Coronary artery (tissue), 2 donors: ENCODE results near the gene TRIM2.
A peak's percentile ranks its signal among the peaks of the same experiment; 100 is the strongest.

Experiments used
- DNase-seq: peaks from one replicate; pipeline ENCODE4 v3.0.0-alpha.2; 2017; ENCODE audit warnings: low spot score
- H3K27ac ChIP-seq, 2 donors: fragments of 200-600 bp; sonication (generic); one replicate each; pipeline ENCODE4 v1.5.1; 2016 to 2019
- H3K4me3 ChIP-seq: fragments of 200-600 bp; sonication (generic); 2 replicates; pipeline ENCODE4 v1.5.1; 2016; ENCODE audit warnings: mild to moderate bottlenecking, moderate library complexity
- CTCF ChIP-seq: fragments of 200-600 bp; sonication (generic); IDR thresholded peaks from one replicate; pipeline ENCODE4 v1.5.1; 2019; ENCODE audit warnings: antibody characterized with exemption

Gene TRIM2

GRCh38 chr4:153205757-153206156 lies 1.5 kb downstream of the TRIM2 start:
- H3K27ac ChIP-seq: no peak overlapping the region
- no peak for DNase-seq
- H3K4me3 ChIP-seq: no peak overlapping the region
- no peak for TF ChIP-seq CTCF

GRCh38 chr4:153206534-153206933 lies 2.3 kb downstream of the TRIM2 start:
- DNase-seq: no peak
- no peak for TF ChIP-seq CTCF
- no peak overlapping the region for H3K27ac ChIP-seq
- no peak overlapping the region for H3K4me3 ChIP-seq

GRCh38 chr4:153207027-153207426 lies 2.8 kb downstream of the TRIM2 start:
- no peak for TF ChIP-seq CTCF
- no peak for DNase-seq
- Histone ChIP-seq H3K4me3 (no peak overlapping the region), H3K27ac (no peak overlapping the region)

GRCh38 chr4:153207567-153207966 lies 3.3 kb downstream of the TRIM2 start:
- DNase-seq: no peak
- no peak overlapping the region for H3K4me3 ChIP-seq
- peak; percentile 30 for TF ChIP-seq CTCF
- no peak overlapping the region for H3K27ac ChIP-seq

GRCh38 chr4:153209410-153209809 lies 5.2 kb downstream of the TRIM2 start:
- DNase-seq: no peak
- no peak overlapping the region for H3K4me3 ChIP-seq
- H3K27ac ChIP-seq: no peak overlapping the region
- TF ChIP-seq CTCF: no peak

GRCh38 chr4:153210727-153211126 lies 6.5 kb downstream of the TRIM2 start:
- TF ChIP-seq CTCF: no peak
- Histone ChIP-seq H3K4me3 (no peak overlapping the region), H3K27ac (no peak overlapping the region)
- DNase-seq: no peak

GRCh38 chr4:153211986-153212728 lies 7.9 kb downstream of the TRIM2 start:
- DNase-seq: no peak
- Histone ChIP-seq H3K4me3 (no peak overlapping the region), H3K27ac (no peak overlapping the region)
- no peak for TF ChIP-seq CTCF
